ENCODE measurements around the gene RPL37A. TPM values are rescaled to one million over a fixed set of nuclear protein-coding genes. Genes with fewer than 3 reads are reported as not detected.

RPL37A gene
- 4,501 and 5,377 TPM in 2 replicates for total RNA-seq

GRCh38 chr2:216498379-216499352, at the start of gene RPL37A:
Gene RPL37A, plus strand, starts transcription at chr2:216498844. Its CDS starts 31 bp downstream, at chr2:216498875.
- TF ChIP-seq CTCF (IDR thresholded peaks at IDR 0.05), result no peak
- DNase-seq (peak; percentile 82), ATAC-seq (ENCODE audit: low read depth) (peak; percentile 97)
- intact Hi-C loops (cut with micrococcal nuclease), result loop anchor here (1.0 to 10.0 kb wide), 7 partner anchors 86 to 1690 kb away; partner anchors contain the start of genes ATIC, BARD1, MREG and SMARCAL1
- H3K36me3 Mint-ChIP-seq (ENCODE audit: low read depth), result peaks cover 53% of the 10 kb centered on the region
- H3K9me3 Mint-ChIP-seq, result no peaks in the 10 kb centered on the region
- POLR2A ChIA-PET, result interaction anchor here (0.6 to 2.6 kb wide), 24 partner anchors 8 to 483 kb away, joined by 3 to 27 read pairs (median 4); partner anchors contain the start of genes SMARCAL1 and XRCC5
- H3K27ac Mint-ChIP-seq, result peak within 1 kb of the TSS; percentile 92
- H3K4me3 Mint-ChIP-seq, result peak within 1 kb of the TSS; percentile 98
- peaks cover 64% of the 10 kb centered on the region for H3K4me1 Mint-ChIP-seq
- CTCF ChIA-PET, result interaction anchor here (0.8 to 1.3 kb wide), 2 partner anchors 20 to 93 kb away, joined by 3 read pairs; no protein-coding TSS in a partner anchor
- H3K27me3 Mint-ChIP-seq, result no peaks in the 10 kb centered on the region

- ATAC-seq (ENCODE audit: low read depth) (no peak), DNase-seq (no peak)
- intact Hi-C loops (cut with micrococcal nuclease), result no loop called here
- no peak for TF ChIP-seq CTCF (IDR thresholded peaks at IDR 0.05)
- H3K36me3 Mint-ChIP-seq (ENCODE audit: low read depth), result peaks cover 95% of the 10 kb centered on the region
- ChIA-PET POLR2A (no interaction called here), CTCF (no interaction called here)
- H3K27ac Mint-ChIP-seq, result no peak overlapping the region
- H3K27me3 Mint-ChIP-seq, result no peaks in the 10 kb centered on the region
- no peak overlapping the region for H3K4me3 Mint-ChIP-seq
- H3K9me3 Mint-ChIP-seq, result peaks cover 5% of the 10 kb centered on the region
- no peaks in the 10 kb centered on the region for H3K4me1 Mint-ChIP-seq
These were observed 48.3 kb upstream of the RPL37A start for GRCh38 chr2:216450346-216450745.

GRCh38 chr2:216450784-216451183, 47.9 kb upstream of the RPL37A start:
- CTCF ChIA-PET, result no interaction called here
- no peak for DNase-seq
- POLR2A ChIA-PET, result no interaction called here
- Mint-ChIP-seq H3K4me3 (no peak overlapping the region), H3K27me3 (no peaks in the 10 kb centered on the region), H3K36me3 (ENCODE audit: low read depth) (peaks cover 96% of the 10 kb centered on the region), H3K4me1 (no peaks in the 10 kb centered on the region), H3K9me3 (peaks cover 5% of the 10 kb centered on the region), H3K27ac (no peak overlapping the region)
- intact Hi-C loops (cut with micrococcal nuclease), result no loop called here
- TF ChIP-seq CTCF (IDR thresholded peaks at IDR 0.05), result no peak
- ATAC-seq (ENCODE audit: low read depth), result no peak

- Mint-ChIP-seq H3K36me3 (ENCODE audit: low read depth) (peaks cover 71% of the 10 kb centered on the region), H3K27me3 (no peaks in the 10 kb centered on the region), H3K27ac (no peak overlapping the region), H3K9me3 (no peaks in the 10 kb centered on the region), H3K4me3 (no peak overlapping the region), H3K4me1 (no peaks in the 10 kb centered on the region)
- ChIA-PET CTCF (no interaction called here), POLR2A (no interaction called here)
- no peak for DNase-seq
- no peak for TF ChIP-seq CTCF (IDR thresholded peaks at IDR 0.05)
- ATAC-seq (ENCODE audit: low read depth), result no peak
- intact Hi-C loops (cut with micrococcal nuclease), result no loop called here
These were observed 44.6 kb upstream of the RPL37A start for GRCh38 chr2:216453955-216454614.

- H3K4me1 Mint-ChIP-seq, result no peaks in the 10 kb centered on the region
- ATAC-seq (ENCODE audit: low read depth) (no peak), DNase-seq (no peak)
- no peak overlapping the region for H3K4me3 Mint-ChIP-seq
- H3K9me3 Mint-ChIP-seq, result no peaks in the 10 kb centered on the region
- TF ChIP-seq CTCF (IDR thresholded peaks at IDR 0.05), result no peak
- H3K27ac Mint-ChIP-seq, result peak overlapping the region; percentile 9
- ChIA-PET CTCF (interaction anchor here (1.1 kb wide), 1 partner anchor 240 kb away, joined by 3 read pairs; no protein-coding TSS in a partner anchor), POLR2A (no interaction called here)
- peaks cover 51% of the 10 kb centered on the region for H3K36me3 Mint-ChIP-seq (ENCODE audit: low read depth)
- intact Hi-C loops (cut with micrococcal nuclease), result no loop called here
- no peaks in the 10 kb centered on the region for H3K27me3 Mint-ChIP-seq
These were observed 35.5 kb upstream of the RPL37A start for GRCh38 chr2:216463148-216463547.
